Stimulated activated naive B cell treated with anti-CD40 and anti-IgM and Interleukin-4, amounts not matched to agents 10 μg/mL and 1 μg/mL and 100 μg/mL, for 72 hours (primary cell): ENCODE data around the gene TMEM150C.
"Not testable (repeated sequence)": the region's sequence is repeated elsewhere in the genome, so short reads cannot be mapped to it uniquely, and the experiment has no call there.

Source experiments
- ATAC-seq, 2 donors: fragments of 150-1000 bp; cut with Tn5 transposase; replicated peaks; 2 replicates each; pipeline ENCODE4 v1.10.0; 2021; ENCODE audit warnings: moderate library complexity in 1 of 2
- DNase-seq: peaks from one replicate; pipeline ENCODE4 v3.0.0; 2021
- H3K27ac Mint-ChIP-seq: one replicate; pipeline ENCODE4 v1.8.0; 2022; ENCODE audit warnings: mild to moderate bottlenecking, mixed read lengths
- H3K27me3 Mint-ChIP-seq, 2 donors: one replicate each; pipeline ENCODE4 v1.8.0; 2022; ENCODE audit warnings: mixed read lengths in 2 of 2
- H3K36me3 Mint-ChIP-seq, 2 donors: one replicate each; pipeline ENCODE4 v1.8.0; 2022; ENCODE audit warnings: mixed read lengths in 2 of 2, mild to moderate bottlenecking in 1 of 2
- H3K4me1 Mint-ChIP-seq, 2 donors: one replicate each; pipeline ENCODE4 v1.8.0; 2022; ENCODE audit warnings: mixed read lengths in 2 of 2, mild to moderate bottlenecking in 1 of 2
- H3K4me3 Mint-ChIP-seq, 2 donors: one replicate each; pipeline ENCODE4 v1.8.0; 2022; ENCODE audit warnings: mild to moderate bottlenecking in 2 of 2, mixed read lengths in 2 of 2, moderate library complexity in 1 of 2
- H3K9me3 Mint-ChIP-seq, 2 donors: one replicate each; pipeline ENCODE4 v1.8.0; 2022; ENCODE audit warnings: mixed read lengths in 2 of 2, mild to moderate bottlenecking in 1 of 2

Gene TMEM150C

GRCh38 chr4:82585690-82586435 is 24.1 kb upstream of the TMEM150C start:
- no peaks in the 10 kb centered on the region for H3K9me3 Mint-ChIP-seq
- ATAC-seq (no peak), DNase-seq (no peak)
- H3K4me3 Mint-ChIP-seq: no peak overlapping the region
- H3K36me3 Mint-ChIP-seq: no peaks in the 10 kb centered on the region
- H3K4me1 Mint-ChIP-seq: no peaks in the 10 kb centered on the region
- H3K27me3 Mint-ChIP-seq: peaks cover 0 to 4% of the 10 kb centered on the region in 2 donors
- no peak overlapping the region for H3K27ac Mint-ChIP-seq

DNA sequence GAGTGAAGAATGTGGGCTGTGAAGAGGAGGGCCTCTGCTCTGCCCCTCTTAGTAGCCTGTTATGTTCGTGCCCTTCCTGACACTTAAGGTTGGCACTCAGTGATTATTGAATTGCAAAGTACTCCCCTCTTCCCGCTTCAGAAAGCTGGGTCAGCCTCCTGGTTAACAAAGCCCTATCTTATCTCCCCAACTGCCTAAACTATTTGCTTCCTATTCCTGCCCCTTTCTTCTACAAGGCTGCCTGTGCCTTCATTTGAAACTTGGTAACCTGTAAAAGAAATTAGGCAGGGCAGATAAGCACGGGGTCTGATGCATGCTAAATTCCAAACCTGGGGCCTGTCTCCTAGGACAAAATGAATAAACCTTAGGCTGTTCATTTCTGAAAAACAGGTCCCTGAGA is 23.1 kb upstream of the TMEM150C start:
- DNase-seq: no peak
- H3K36me3 Mint-ChIP-seq: no peaks in the 10 kb centered on the region
- H3K27ac Mint-ChIP-seq: no peak overlapping the region
- H3K4me1 Mint-ChIP-seq: no peaks in the 10 kb centered on the region
- no peaks in the 10 kb centered on the region for H3K9me3 Mint-ChIP-seq
- no peaks in the 10 kb centered on the region for H3K27me3 Mint-ChIP-seq
- no peak overlapping the region for H3K4me3 Mint-ChIP-seq
- ATAC-seq: no peak

GRCh38 chr4:82583897-82584587 is 22.3 kb upstream of the TMEM150C start:
- no peak for ATAC-seq
- no peak for DNase-seq
- Mint-ChIP-seq H3K9me3 (no peaks in the 10 kb centered on the region), H3K4me1 (no peaks in the 10 kb centered on the region), H3K4me3 (no peak overlapping the region), H3K36me3 (no peaks in the 10 kb centered on the region), H3K27me3 (no peaks in the 10 kb centered on the region), H3K27ac (no peak overlapping the region)

DNA sequence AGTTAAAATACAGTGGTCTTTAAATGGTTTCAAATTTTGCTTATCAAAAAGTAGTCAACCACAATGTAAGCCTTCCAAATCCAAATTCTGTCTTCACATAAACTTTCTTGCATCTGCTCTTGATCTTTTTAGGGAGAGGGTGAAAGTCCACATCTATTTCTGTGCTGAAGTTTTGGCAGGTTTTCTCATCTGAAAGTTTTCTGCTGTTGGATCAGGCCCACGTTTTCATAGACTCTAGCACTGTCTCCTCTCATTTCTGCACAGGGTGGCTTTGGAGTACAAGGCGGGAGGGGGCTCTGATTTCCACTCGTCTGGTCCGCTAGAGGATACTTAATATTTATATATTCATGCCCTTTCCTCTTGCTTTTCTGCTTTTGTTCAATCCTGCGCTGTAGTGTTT is 18.1 kb upstream of the TMEM150C start:
- no peak overlapping the region for H3K4me3 Mint-ChIP-seq
- no peak for DNase-seq
- H3K9me3 Mint-ChIP-seq: no peaks in the 10 kb centered on the region
- ATAC-seq: no peak
- no peak overlapping the region for H3K27ac Mint-ChIP-seq
- H3K27me3 Mint-ChIP-seq: no peaks in the 10 kb centered on the region
- no peaks in the 10 kb centered on the region for H3K36me3 Mint-ChIP-seq
- no peaks in the 10 kb centered on the region for H3K4me1 Mint-ChIP-seq

GRCh38 chr4:82578935-82579334 is 17.1 kb upstream of the TMEM150C start:
- ATAC-seq: no peak
- H3K4me1 Mint-ChIP-seq: no peaks in the 10 kb centered on the region
- DNase-seq: no peak
- H3K36me3 Mint-ChIP-seq: no peaks in the 10 kb centered on the region
- no peak overlapping the region for H3K4me3 Mint-ChIP-seq
- H3K9me3 Mint-ChIP-seq: no peaks in the 10 kb centered on the region
- H3K27me3 Mint-ChIP-seq: no peaks in the 10 kb centered on the region
- no peak overlapping the region for H3K27ac Mint-ChIP-seq

DNA sequence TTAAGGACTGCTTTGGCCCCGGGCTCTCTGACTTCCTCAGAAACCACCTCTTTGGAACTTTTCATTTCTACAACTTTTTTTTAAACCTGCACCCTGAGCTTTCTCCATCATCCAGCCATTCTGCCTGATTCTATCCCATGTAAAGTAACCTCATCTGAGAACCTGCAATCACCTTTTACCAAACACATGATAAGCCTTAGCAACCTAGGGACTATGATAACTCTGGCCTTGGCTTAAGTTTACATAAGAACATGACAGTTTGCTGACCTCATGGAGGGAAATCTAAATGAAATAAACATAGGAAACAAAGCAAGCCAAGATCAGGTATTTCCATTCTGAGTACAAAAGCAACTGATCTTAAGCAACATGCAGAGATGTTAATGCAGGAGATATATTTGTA is 15.7 kb upstream of the TMEM150C start:
- no peak for DNase-seq
- Mint-ChIP-seq H3K27ac (no peak overlapping the region), H3K36me3 (no peaks in the 10 kb centered on the region), H3K9me3 (no peaks in the 10 kb centered on the region), H3K27me3 (no peaks in the 10 kb centered on the region), H3K4me1 (no peaks in the 10 kb centered on the region), H3K4me3 (no peak overlapping the region)
- ATAC-seq: no peak

- Mint-ChIP-seq H3K36me3 (no peaks in the 10 kb centered on the region), H3K4me1 (no peaks in the 10 kb centered on the region), H3K9me3 (peaks cover 0 to 1% of the 10 kb centered on the region in 2 donors), H3K27me3 (peaks cover 0 to 17% of the 10 kb centered on the region in 2 donors), H3K27ac (no peak overlapping the region), H3K4me3 (no peak overlapping the region)
- ATAC-seq (no peak), DNase-seq (no peak)
These were observed 7.9 kb upstream of the TMEM150C start for GRCh38 chr4:82569727-82570126.

GRCh38 chr4:82569076-82569475 is 7.3 kb upstream of the TMEM150C start:
- Mint-ChIP-seq H3K4me3 (no peak overlapping the region), H3K4me1 (no peaks in the 10 kb centered on the region), H3K9me3 (peaks cover 0 to 1% of the 10 kb centered on the region in 2 donors), H3K27me3 (peaks cover 2 to 19% of the 10 kb centered on the region in 2 donors), H3K27ac (no peak overlapping the region), H3K36me3 (no peaks in the 10 kb centered on the region)
- DNase-seq (no peak), ATAC-seq (no peak)

- Mint-ChIP-seq H3K4me1 (peaks cover under 1 to 2% of the 10 kb centered on the region in 2 donors), H3K27ac (no peak overlapping the region), H3K27me3 (peaks cover 18 to 33% of the 10 kb centered on the region in 2 donors), H3K36me3 (peaks cover 0 to 4% of the 10 kb centered on the region in 2 donors), H3K4me3 (no peak overlapping the region), H3K9me3 (peaks cover 0 to 1% of the 10 kb centered on the region in 2 donors)
- ATAC-seq (no peak), DNase-seq (no peak)
These were observed 5.7 kb upstream of the TMEM150C start for GRCh38 chr4:82567444-82567843.

DNA sequence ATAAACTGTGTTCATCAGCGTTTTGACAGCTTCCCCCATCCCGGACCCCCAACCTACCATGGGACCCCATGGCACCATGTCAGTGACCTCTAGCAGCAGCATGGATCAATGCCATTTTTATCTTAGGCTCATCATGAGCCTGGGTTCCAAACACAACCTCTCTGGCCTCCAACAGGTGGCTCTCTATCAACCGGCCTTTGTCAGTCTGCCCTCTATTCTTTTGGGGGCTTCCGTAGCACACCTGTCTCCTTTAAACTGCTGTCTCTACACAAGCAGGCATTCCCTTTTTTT is 721 bp upstream of the TMEM150C start:
- Mint-ChIP-seq H3K36me3 (peaks cover 0 to 8% of the 10 kb centered on the region in 2 donors), H3K27me3 (peaks cover 52 to 53% of the 10 kb centered on the region in 2 donors), H3K9me3 (no peaks in the 10 kb centered on the region), H3K4me1 (peaks cover 10 to 13% of the 10 kb centered on the region in 2 donors), H3K27ac (no peak overlapping the region), H3K4me3 (peak overlapping the region; percentile 76 to 78)
- no peak for DNase-seq
- peak in 1 of 2 donors; percentile 8 for ATAC-seq

- Mint-ChIP-seq H3K27ac (peak overlapping the region; percentile 76), H3K4me1 (peaks cover 10 to 13% of the 10 kb centered on the region in 2 donors), H3K36me3 (peaks cover 0 to 8% of the 10 kb centered on the region in 2 donors), H3K9me3 (no peaks in the 10 kb centered on the region), H3K4me3 (peak overlapping the region; percentile 82 to 83), H3K27me3 (peaks cover 60 to 63% of the 10 kb centered on the region in 2 donors)
- ATAC-seq: peak; percentile 25 to 58
- no peak for DNase-seq
These were observed 669 bp downstream of the TMEM150C start for GRCh38 chr4:82560853-82561785.

GRCh38 chr4:82559735-82560120 is 2.1 kb downstream of the TMEM150C start:
- no peak overlapping the region for H3K27ac Mint-ChIP-seq
- H3K36me3 Mint-ChIP-seq: peaks cover 0 to 8% of the 10 kb centered on the region in 2 donors
- DNase-seq: no peak
- ATAC-seq: no peak
- H3K4me3 Mint-ChIP-seq: no peak overlapping the region
- H3K9me3 Mint-ChIP-seq: no peaks in the 10 kb centered on the region
- H3K27me3 Mint-ChIP-seq: peaks cover 60 to 63% of the 10 kb centered on the region in 2 donors
- H3K4me1 Mint-ChIP-seq: peaks cover 10 to 13% of the 10 kb centered on the region in 2 donors

DNA sequence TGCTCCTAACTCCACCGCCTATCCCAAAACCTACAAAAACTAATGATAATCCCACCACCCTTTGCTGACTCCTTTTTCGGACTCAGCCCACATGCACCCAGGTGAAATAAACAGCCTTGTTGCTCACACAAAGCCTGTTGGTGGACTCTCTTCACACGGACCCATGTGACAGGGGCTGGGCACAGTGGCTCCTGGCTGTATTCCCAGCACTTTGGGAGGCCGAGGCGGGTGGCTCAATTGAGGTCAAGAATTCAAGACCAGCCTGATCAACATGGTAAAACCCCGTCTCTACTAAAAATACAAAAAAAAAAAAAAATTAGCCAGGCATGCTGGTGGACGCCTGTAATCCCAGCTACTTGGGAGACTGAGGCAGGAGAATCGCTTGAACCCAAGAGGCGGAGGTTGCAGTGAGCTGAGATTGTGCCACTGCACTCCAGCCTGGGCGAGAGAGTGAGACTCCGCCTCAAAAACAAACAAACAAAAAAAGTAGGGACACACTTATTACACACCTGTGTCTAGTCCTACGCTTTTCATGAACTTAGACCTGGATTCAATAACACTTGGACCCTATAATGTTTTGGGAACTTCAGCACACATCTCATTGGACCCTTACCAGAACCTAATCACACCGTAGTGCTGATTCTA is 2.6 kb downstream of the TMEM150C start:
- ATAC-seq, DNase-seq, H3K36me3 Mint-ChIP-seq, H3K4me3 Mint-ChIP-seq, H3K9me3 Mint-ChIP-seq, H3K27ac Mint-ChIP-seq: not testable (repeated sequence)
- peaks cover 10 to 13% of the 10 kb centered on the region in 2 donors for H3K4me1 Mint-ChIP-seq
- peaks cover 59 to 63% of the 10 kb centered on the region in 2 donors for H3K27me3 Mint-ChIP-seq

DNA sequence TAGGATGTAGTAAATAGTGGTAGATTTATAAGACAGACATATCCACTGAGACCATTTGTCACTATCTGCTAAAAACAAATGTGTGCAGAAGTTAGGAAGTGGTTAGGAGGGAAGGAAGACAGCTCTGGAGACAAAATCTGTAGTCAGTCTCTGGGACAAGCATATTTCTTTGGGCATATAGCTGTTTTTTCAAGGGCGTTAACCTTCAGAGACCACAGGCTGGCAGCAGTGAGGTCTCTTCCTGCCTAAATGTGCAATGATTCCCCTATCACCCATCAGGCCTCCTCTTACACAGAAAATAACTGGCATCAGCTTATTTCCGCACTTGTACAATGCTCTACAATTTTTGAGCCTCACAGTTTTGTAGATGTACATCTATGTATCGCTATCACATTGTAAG is 6.5 kb downstream of the TMEM150C start:
- no peak overlapping the region for H3K27ac Mint-ChIP-seq
- DNase-seq (no peak), ATAC-seq (no peak)
- H3K4me1 Mint-ChIP-seq: no peaks in the 10 kb centered on the region
- H3K4me3 Mint-ChIP-seq: no peak overlapping the region
- peaks cover 25 to 40% of the 10 kb centered on the region in 2 donors for H3K27me3 Mint-ChIP-seq
- no peaks in the 10 kb centered on the region for H3K36me3 Mint-ChIP-seq
- H3K9me3 Mint-ChIP-seq: no peaks in the 10 kb centered on the region
